ENCODE results near the gene SNX25.
"Not testable (repeated sequence)": the region's sequence is repeated elsewhere in the genome, so short reads cannot be mapped to it uniquely, and the experiment has no call there.

SNX25 gene

DNA sequence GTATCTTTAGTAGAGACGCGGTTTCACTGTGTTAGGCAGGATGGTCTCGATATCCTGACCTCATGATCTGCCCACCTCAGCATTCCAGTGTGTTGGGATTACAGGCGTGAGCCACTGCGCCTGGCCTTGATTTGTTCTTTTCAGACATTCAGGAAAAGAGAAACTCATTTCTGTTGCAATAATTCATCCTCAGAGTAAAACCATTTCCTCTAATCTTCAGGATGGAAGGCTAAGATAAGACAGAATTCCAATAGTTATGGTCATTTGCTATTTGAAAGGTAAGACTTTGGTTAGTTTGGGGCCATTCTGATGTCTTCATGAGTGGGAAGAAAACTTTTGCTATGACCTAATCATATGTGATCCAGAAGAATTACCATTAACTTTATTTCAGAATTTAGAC, 103.3 kb downstream of the SNX25 start:
- ATAC-seq (ENCODE audit: low read depth) (no peak), DNase-seq (ENCODE audit: low spot score) (no peak)
- H3K27me3 ChIP-seq (ENCODE audit: insufficient read depth, poor library complexity, severe bottlenecking), result no peaks in the 10 kb centered on the region
- H3K4me3 ChIP-seq (ENCODE audit: severe bottlenecking), result no peak overlapping the region
- no peak for TF ChIP-seq CTCF (IDR thresholded peaks at IDR 0.05; ENCODE audit: poor library complexity, severe bottlenecking)
- peaks cover 7% of the 10 kb centered on the region; the same call in 1 of the 2 replicates for H3K36me3 ChIP-seq (ENCODE audit: low read depth)
- H3K9me3 ChIP-seq (ENCODE audit: severe bottlenecking), result no peaks in the 10 kb centered on the region
- no peak overlapping the region for H3K27ac ChIP-seq (ENCODE audit: poor library complexity, severe bottlenecking)
- H3K4me1 ChIP-seq (ENCODE audit: insufficient read depth, poor library complexity, severe bottlenecking), result no peaks in the 10 kb centered on the region

DNA sequence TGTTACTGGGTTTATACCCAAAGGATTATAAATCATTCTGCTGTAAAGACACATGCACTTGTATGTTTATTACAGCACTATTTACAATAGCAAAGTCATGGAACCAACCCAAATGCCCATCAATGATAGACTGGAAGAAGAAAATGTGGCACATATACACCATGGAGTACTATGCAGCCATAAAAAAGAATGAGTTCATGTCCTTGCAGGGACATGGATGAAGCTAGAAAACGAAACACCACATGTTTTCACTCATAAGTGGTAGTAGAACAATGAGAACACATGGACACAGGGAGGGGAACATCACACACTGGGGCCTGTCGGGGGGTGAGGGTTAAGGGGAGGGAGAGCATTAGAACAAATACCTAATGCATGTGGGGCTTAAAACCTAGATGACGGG, 108.1 kb downstream of the SNX25 start:
- H3K27me3 ChIP-seq (ENCODE audit: insufficient read depth, poor library complexity, severe bottlenecking); H3K36me3 ChIP-seq (ENCODE audit: low read depth); DNase-seq (ENCODE audit: low spot score); H3K27ac ChIP-seq (ENCODE audit: poor library complexity, severe bottlenecking); H3K9me3 ChIP-seq (ENCODE audit: severe bottlenecking); ATAC-seq (ENCODE audit: low read depth); H3K4me1 ChIP-seq (ENCODE audit: insufficient read depth, poor library complexity, severe bottlenecking); H3K4me3 ChIP-seq (ENCODE audit: severe bottlenecking): not testable (repeated sequence)

DNA sequence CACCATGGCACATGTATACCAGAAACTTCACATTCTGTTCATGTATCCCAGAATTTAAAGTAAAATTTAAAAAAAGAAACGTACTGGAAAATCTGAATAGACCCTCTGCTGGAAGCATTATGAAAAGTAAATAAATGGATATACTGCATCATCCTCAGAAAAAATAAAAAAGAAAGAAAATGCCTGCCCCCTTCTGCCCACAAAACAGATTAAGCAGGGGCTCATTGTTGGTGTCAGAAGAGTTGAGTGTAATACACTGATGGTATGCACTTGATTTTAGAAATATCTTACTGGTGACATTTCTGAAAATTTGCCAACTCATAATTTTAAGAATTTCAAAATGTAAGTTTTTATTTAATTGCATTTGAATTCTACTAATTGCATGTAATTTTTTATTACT, 108.5 kb downstream of the SNX25 start:
- H3K9me3 ChIP-seq (ENCODE audit: severe bottlenecking), result no peaks in the 10 kb centered on the region

GRCh38 chr4:185318679-185319078, 109.3 kb downstream of the SNX25 start:
- ATAC-seq (ENCODE audit: low read depth) (peak; percentile 48; the same call in 2 of the 3 replicates), DNase-seq (ENCODE audit: low spot score) (no peak)
- H3K4me1 ChIP-seq (ENCODE audit: insufficient read depth, poor library complexity, severe bottlenecking), result peaks cover 5% of the 10 kb centered on the region
- H3K4me3 ChIP-seq (ENCODE audit: severe bottlenecking), result no peak overlapping the region
- peaks cover 7% of the 10 kb centered on the region for H3K36me3 ChIP-seq (ENCODE audit: low read depth)
- peak overlapping the region; percentile 17 for H3K27ac ChIP-seq (ENCODE audit: poor library complexity, severe bottlenecking)
- no peaks in the 10 kb centered on the region for H3K27me3 ChIP-seq (ENCODE audit: insufficient read depth, poor library complexity, severe bottlenecking)
- no peak for TF ChIP-seq CTCF (IDR thresholded peaks at IDR 0.05; ENCODE audit: poor library complexity, severe bottlenecking)
- H3K9me3 ChIP-seq (ENCODE audit: severe bottlenecking), result no peaks in the 10 kb centered on the region

More for the DNA sequence above, 108.5 kb downstream of the SNX25 start:
- H3K27ac ChIP-seq (ENCODE audit: poor library complexity, severe bottlenecking), result peak overlapping the region; percentile 17
- DNase-seq (ENCODE audit: low spot score) (no peak), ATAC-seq (ENCODE audit: low read depth) (no peak)
- no peak overlapping the region for H3K4me3 ChIP-seq (ENCODE audit: severe bottlenecking)
- TF ChIP-seq CTCF (IDR thresholded peaks at IDR 0.05; ENCODE audit: poor library complexity, severe bottlenecking), result peak; percentile 6
- peaks cover 5% of the 10 kb centered on the region for H3K4me1 ChIP-seq (ENCODE audit: insufficient read depth, poor library complexity, severe bottlenecking)
- peaks cover 7% of the 10 kb centered on the region for H3K36me3 ChIP-seq (ENCODE audit: low read depth)
- no peaks in the 10 kb centered on the region for H3K27me3 ChIP-seq (ENCODE audit: insufficient read depth, poor library complexity, severe bottlenecking)

- H3K27ac ChIP-seq (ENCODE audit: poor library complexity, severe bottlenecking), result no peak overlapping the region
- peaks cover 7% of the 10 kb centered on the region for H3K36me3 ChIP-seq (ENCODE audit: low read depth)
- ATAC-seq (ENCODE audit: low read depth), result no peak
- H3K4me3 ChIP-seq (ENCODE audit: severe bottlenecking), result no peak overlapping the region
- no peak for DNase-seq (ENCODE audit: low spot score)
- TF ChIP-seq CTCF (IDR thresholded peaks at IDR 0.05; ENCODE audit: poor library complexity, severe bottlenecking), result no peak
- H3K27me3 ChIP-seq (ENCODE audit: insufficient read depth, poor library complexity, severe bottlenecking), result no peaks in the 10 kb centered on the region
- peaks cover 5% of the 10 kb centered on the region for H3K4me1 ChIP-seq (ENCODE audit: insufficient read depth, poor library complexity, severe bottlenecking)
- no peaks in the 10 kb centered on the region for H3K9me3 ChIP-seq (ENCODE audit: severe bottlenecking)
Observed at GRCh38 chr4:185322803-185323202, 113.4 kb downstream of the SNX25 start.
